Measurements from ENCODE around the gene CXCR4.

GRCh38 chr2:136146564-136146963 lies 28.6 kb upstream of the CXCR4 start:
- TF ChIP-seq CTCF (IDR thresholded peaks at IDR 0.05; ENCODE audit: low read length) (no peak), EZH2 (IDR thresholded peaks at IDR 0.05; ENCODE audit: borderline replicate concordance, low read length) (no peak)
